Keratinocyte (primary cell): ENCODE measurements around the gene CD7. TPM values are rescaled to one million over a fixed set of nuclear protein-coding genes. Genes with fewer than 3 reads are reported as not detected.
A peak's percentile ranks its signal among the peaks of the same experiment; 100 is the strongest.

Experiments
- DNase-seq: peaks from one replicate; pipeline ENCODE4 v3.0.0-alpha.2; 2011; ENCODE audit warnings: low read depth, missing footprints, low spot score
- FAIRE-seq: peaks from 2 replicates; lab custom pipeline; 2011; peaks lifted over from hg19 to GRCh38; lab: Jason Lieb, UNC
- H2AFZ ChIP-seq: 2 replicates; pipeline ENCODE4 v1.6.0; 2012; ENCODE audit warnings: low read length, control low read depth, inconsistent platforms; ENCODE audit not compliant: control insufficient read depth
- H3K27ac ChIP-seq: 2 replicates; pipeline ENCODE4 v1.5.1; 2011; ENCODE audit warnings: low read length; ENCODE audit not compliant: control insufficient read depth, insufficient read depth
- H3K27me3 ChIP-seq: 3 replicates; pipeline ENCODE4 v1.6.0; 2011; ENCODE audit warnings: low read length; ENCODE audit not compliant: control insufficient read depth, insufficient read depth; ENCODE audit errors: extremely low read depth
- H3K36me3 ChIP-seq, 2 experiments: 2 replicates in 1 of 2; 3 replicates in 1 of 2; pipeline ENCODE4 v1.5.1; 2011; ENCODE audit warnings: low read length in 2 of 2, mild to moderate bottlenecking in 1 of 2; ENCODE audit not compliant: control insufficient read depth in 2 of 2, insufficient read depth in 2 of 2; ENCODE audit errors: extremely low read depth in 1 of 2
- H3K4me1 ChIP-seq: 3 replicates; pipeline ENCODE4 v1.5.1; 2011; ENCODE audit warnings: low read length; ENCODE audit not compliant: control insufficient read depth, insufficient read depth; ENCODE audit errors: extremely low read depth
- H3K4me2 ChIP-seq: 3 replicates; pipeline ENCODE4 v1.6.0; 2011; ENCODE audit warnings: low read depth, low read length; ENCODE audit not compliant: control insufficient read depth, insufficient read depth; ENCODE audit errors: extremely low read depth
- H3K4me3 ChIP-seq, 3 experiments: fragments of 200-600 bp in 1 of 3; sonication (generic) in 1 of 3; 2 replicates in 2 of 3; 3 replicates in 1 of 3; pipeline ENCODE4 v1.5.1; 2011 to 2016; ENCODE audit warnings: low read length in 3 of 3, mild to moderate bottlenecking in 3 of 3, control low read depth in 2 of 3, inconsistent platforms in 1 of 3, low read depth in 1 of 3, mixed read lengths in 1 of 3, mixed run types in 1 of 3, moderate library complexity in 1 of 3; ENCODE audit not compliant: control insufficient read depth in 2 of 3, insufficient read depth in 2 of 3; ENCODE audit errors: extremely low read depth in 1 of 3
- H3K79me2 ChIP-seq: 2 replicates; pipeline ENCODE4 v1.6.0; 2012; ENCODE audit warnings: low read length; ENCODE audit not compliant: control insufficient read depth, insufficient read depth
- H3K9ac ChIP-seq: 3 replicates; pipeline ENCODE4 v1.6.0; 2011; ENCODE audit warnings: low read length; ENCODE audit not compliant: control insufficient read depth, insufficient read depth; ENCODE audit errors: extremely low read depth
- H3K9me1 ChIP-seq: 3 replicates; pipeline ENCODE4 v1.6.0; 2011; ENCODE audit warnings: low read length; ENCODE audit not compliant: control insufficient read depth, insufficient read depth; ENCODE audit errors: extremely low read depth
- H3K9me3 ChIP-seq: 2 replicates; pipeline ENCODE4 v1.5.1; 2012; ENCODE audit warnings: low read depth, low read length; ENCODE audit not compliant: control insufficient read depth
- H4K20me1 ChIP-seq: 3 replicates; pipeline ENCODE4 v1.6.0; 2011; ENCODE audit warnings: low read length; ENCODE audit not compliant: control insufficient read depth, insufficient read depth; ENCODE audit errors: extremely low read depth
- EZH2 ChIP-seq: IDR thresholded peaks from one replicate; pipeline ENCODE4 v1.6.1; 2012; ENCODE audit warnings: inconsistent platforms, mild to moderate bottlenecking, low read length, moderate library complexity
- dilution Hi-C: fragments of 300-500 bp; cut with MboI; formaldehyde crosslinking; loops from one replicate; pipeline ENCODE4 v1.7.0; 2020; ENCODE audit warnings: low sequenced_read_pairs; ENCODE audit not compliant: extremely low pct_ligation_motif_present
- polyA plus RNA-seq, 5 experiments: library from polyadenylated mRNA; depleted of rRNA in 3 of 5; stranded (reverse) in 3 of 5; stranded (forward) in 1 of 5; unstranded in 1 of 5; fragments of >200 nt; gene quantifications; 1 replicate in 1 of 5; 2 replicates in 3 of 5; 3 replicates in 1 of 5; pipeline versions ENCODE4 v1.2.1 to v1.2.3, GENCODE V29; 2011 to 2012; ENCODE audit warnings: missing spikeins in 2 of 5, low read depth in 1 of 5, low replicate concordance in 1 of 5
- TF ChIP-seq, protein P1 (sequence below), 3 experiments: IDR thresholded peaks in 1 of 3; conservative IDR thresholded peaks in 1 of 3; optimal IDR thresholded peaks in 1 of 3; 2 replicates in 2 of 3; 3 replicates in 1 of 3; pipeline versions ENCODE3 to v1.5.1; 2011; ENCODE audit warnings: low read length in 3 of 3, mild to moderate bottlenecking in 3 of 3, moderate library complexity in 2 of 3, control low read depth in 1 of 3, inconsistent platforms in 1 of 3; ENCODE audit not compliant: insufficient read depth in 2 of 3; ENCODE audit errors: extremely low read depth in 1 of 3

CD7 gene
- polyA plus RNA-seq, 1 donor (not counting 4 experiments of a cell fraction or from before 2014, with no cell fraction given) = not detected

DNA sequence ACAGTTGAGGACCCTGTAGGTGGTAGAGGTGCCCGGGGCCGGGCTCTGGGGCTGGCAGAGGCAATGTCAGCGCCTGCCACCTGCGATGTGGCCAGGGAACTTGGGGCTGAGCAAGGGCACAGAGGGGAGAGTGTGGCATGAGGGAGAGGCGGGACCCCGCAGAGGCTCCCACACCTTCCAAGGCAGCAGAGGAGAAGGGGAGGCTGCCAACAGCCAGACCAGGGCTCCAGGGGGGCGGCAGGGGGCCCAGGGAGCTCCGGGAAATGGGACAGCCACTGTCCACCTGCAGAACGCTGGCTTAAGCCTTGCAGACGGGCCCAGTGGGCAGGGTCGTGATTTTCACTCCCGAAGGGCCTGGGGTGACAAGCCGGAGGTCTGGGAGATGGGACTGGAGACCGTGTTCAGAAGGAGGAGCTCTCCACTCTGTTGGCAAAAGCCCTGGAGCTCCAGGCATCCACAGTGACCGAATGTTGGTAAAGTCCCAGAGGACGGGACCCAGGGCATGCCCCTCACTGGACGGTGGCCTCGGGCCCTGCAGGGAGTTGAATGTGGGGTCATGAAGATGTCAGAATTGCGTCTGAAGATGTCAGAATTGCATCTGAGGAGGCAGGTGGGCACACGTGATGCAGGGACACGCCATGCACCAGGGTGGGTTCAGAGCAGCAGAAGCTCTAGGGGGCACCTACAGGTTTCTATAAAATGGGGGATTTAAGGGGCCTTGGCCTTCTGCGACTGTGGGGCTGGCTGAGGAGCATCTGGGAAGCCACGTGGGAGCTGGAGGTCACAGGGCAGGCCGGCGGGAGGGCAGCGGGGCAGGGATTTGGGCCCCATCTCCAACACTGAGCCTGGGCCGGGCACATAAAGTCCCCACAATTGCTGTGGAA, 18.6 kb downstream of the CD7 start:
- Histone ChIP-seq H3K9ac (peak overlapping the region; percentile 84), H3K4me1 (peaks cover 53% of the 10 kb centered on the region), H3K4me3 (peak overlapping the region; percentile 35 to 59 (median 57)), H3K36me3 (no peaks in the 10 kb centered on the region), H3K4me2 (peak overlapping the region; percentile 84), H3K79me2 (no peaks in the 10 kb centered on the region), H3K9me1 (no peaks in the 10 kb centered on the region), H4K20me1 (no peaks in the 10 kb centered on the region), H3K27ac (peak overlapping the region; percentile 97), H3K27me3 (no peaks in the 10 kb centered on the region), H2AFZ (no peak overlapping the region), H3K9me3 (no peaks in the 10 kb centered on the region)
- dilution Hi-C loops = no loop called here
- no peak for TF ChIP-seq EZH2
- TF ChIP-seq, protein P1, sequence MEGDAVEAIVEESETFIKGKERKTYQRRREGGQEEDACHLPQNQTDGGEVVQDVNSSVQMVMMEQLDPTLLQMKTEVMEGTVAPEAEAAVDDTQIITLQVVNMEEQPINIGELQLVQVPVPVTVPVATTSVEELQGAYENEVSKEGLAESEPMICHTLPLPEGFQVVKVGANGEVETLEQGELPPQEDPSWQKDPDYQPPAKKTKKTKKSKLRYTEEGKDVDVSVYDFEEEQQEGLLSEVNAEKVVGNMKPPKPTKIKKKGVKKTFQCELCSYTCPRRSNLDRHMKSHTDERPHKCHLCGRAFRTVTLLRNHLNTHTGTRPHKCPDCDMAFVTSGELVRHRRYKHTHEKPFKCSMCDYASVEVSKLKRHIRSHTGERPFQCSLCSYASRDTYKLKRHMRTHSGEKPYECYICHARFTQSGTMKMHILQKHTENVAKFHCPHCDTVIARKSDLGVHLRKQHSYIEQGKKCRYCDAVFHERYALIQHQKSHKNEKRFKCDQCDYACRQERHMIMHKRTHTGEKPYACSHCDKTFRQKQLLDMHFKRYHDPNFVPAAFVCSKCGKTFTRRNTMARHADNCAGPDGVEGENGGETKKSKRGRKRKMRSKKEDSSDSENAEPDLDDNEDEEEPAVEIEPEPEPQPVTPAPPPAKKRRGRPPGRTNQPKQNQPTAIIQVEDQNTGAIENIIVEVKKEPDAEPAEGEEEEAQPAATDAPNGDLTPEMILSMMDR (optimal IDR thresholded peaks at IDR 0.05 in 1 of 3, IDR thresholded peaks at IDR 0.05 in 1 of 3, conservative IDR thresholded peaks at IDR 0.05 in 1 of 3; ENCODE audit: extremely low read depth in 1 of 3, insufficient read depth in 2 of 3, low read length in 3 of 3) = peak in 1 of 3 experiments; percentile 1
- FAIRE-seq (no peak), DNase-seq (no peak)

DNA sequence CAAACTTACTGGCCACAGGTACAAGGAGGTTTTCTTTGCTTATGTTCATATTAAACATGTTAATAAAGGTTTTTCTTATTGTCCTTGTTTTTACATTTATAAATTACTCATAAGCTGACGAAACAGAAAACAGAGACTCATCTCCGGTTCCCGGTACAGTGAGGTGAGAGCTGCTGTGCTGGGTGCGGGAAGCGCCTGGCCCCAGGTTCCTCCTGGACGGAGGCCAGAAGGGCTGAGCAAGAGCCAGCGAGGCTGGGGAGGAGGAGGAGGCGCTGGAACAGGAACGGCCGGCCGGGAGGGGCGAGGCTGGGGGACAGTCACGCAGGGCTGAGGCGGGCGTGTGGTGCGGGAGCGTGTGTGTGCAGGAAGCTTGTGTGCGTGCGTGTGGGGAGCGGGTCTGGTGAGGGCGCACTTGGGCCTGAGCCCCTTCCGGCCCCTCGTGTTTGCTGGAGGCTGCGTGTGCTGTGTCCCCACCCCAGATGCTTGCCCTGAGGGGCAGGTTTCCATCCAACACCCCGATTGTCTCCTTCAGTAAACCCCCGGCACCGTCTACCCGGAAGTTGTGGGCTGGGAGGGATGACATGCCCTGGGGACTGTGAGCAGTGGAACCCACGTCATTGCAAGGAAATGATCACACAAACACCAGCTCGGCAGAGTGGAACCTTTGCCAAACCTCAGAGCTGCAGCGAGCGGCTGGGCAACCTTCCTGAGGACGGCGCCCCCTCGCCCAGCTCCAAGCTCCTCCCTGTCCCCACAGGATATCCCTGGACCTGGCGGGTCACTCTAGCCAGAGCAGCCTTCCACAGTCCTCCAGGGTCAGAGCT, 19.5 kb downstream of the CD7 start:
- no peaks in the 10 kb centered on the region for H3K79me2 ChIP-seq
- H3K4me3 ChIP-seq = peak overlapping the region; percentile 35 to 61 (median 57)
- H3K27me3 ChIP-seq = no peaks in the 10 kb centered on the region
- peak overlapping the region; percentile 48 for H2AFZ ChIP-seq
- H3K4me2 ChIP-seq = peak overlapping the region; percentile 84
- dilution Hi-C loops = no loop called here
- DNase-seq = peak; percentile 86
- no peaks in the 10 kb centered on the region for H4K20me1 ChIP-seq
- TF ChIP-seq, protein P1 (optimal IDR thresholded peaks at IDR 0.05 in 1 of 3, IDR thresholded peaks at IDR 0.05 in 1 of 3, conservative IDR thresholded peaks at IDR 0.05 in 1 of 3; ENCODE audit: extremely low read depth in 1 of 3, insufficient read depth in 2 of 3, low read length in 3 of 3) = peak in 2 of 3 experiments; percentile 5 to 31
- no peak for TF ChIP-seq EZH2
- no peaks in the 10 kb centered on the region for H3K9me3 ChIP-seq
- no peaks in the 10 kb centered on the region for H3K9me1 ChIP-seq
- H3K27ac ChIP-seq = peak overlapping the region; percentile 97
- H3K36me3 ChIP-seq = no peaks in the 10 kb centered on the region
- FAIRE-seq = peak; percentile 86
- H3K4me1 ChIP-seq = peaks cover 56% of the 10 kb centered on the region
- peak overlapping the region; percentile 84 for H3K9ac ChIP-seq
